A673 (cell line): ENCODE measurements around the gene SPECC1.

Experiments
- EZH2 ChIP-seq: fragments of 200-600 bp; sonication (generic); IDR thresholded peaks from 2 replicates; pipeline ENCODE4 v1.6.1; 2017; ENCODE audit warnings: borderline replicate concordance, low read depth, mild to moderate bottlenecking, mixed read lengths, antibody characterized with exemption, low read length; ENCODE audit not compliant: poor library complexity, severe bottlenecking
- TF ChIP-seq, protein P1 (sequence below): fragments of 300-800, 200-600 bp; sonication (generic); conservative IDR thresholded peaks from 2 replicates; pipeline ENCODE4 v1.5.1; 2017; ENCODE audit warnings: low read depth, mild to moderate bottlenecking, antibody characterized with exemption, low read length, moderate library complexity, mixed read lengths

DNA sequence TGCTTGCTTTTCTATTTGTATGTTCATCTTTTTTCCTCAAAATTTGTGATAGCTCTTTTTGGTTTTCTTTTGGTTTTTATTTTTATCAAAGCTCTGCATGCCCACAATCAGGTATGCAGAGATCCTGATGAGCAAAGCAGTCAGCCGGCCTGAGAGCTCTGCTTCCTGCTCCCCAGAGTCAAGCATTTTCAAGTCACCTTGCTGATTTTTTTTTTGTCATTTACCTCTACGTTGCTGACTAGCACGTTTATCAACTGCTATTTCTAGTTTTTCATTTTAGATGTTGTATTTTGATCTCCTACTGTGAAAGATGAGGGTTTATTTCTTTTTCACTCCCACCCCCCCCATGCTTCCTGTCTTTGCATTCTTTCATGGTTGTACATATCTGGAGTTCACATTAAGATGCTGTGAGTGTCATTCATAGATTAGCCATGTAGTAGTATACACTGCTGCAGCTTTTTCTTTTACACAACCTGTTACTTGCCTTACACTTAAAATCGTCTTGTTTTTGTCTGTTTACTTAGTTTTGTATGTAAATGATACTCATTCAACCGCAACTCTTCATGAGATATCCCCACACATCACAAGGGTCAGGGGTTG is 262.0 kb downstream of the SPECC1 start:
- TF ChIP-seq, protein P1, sequence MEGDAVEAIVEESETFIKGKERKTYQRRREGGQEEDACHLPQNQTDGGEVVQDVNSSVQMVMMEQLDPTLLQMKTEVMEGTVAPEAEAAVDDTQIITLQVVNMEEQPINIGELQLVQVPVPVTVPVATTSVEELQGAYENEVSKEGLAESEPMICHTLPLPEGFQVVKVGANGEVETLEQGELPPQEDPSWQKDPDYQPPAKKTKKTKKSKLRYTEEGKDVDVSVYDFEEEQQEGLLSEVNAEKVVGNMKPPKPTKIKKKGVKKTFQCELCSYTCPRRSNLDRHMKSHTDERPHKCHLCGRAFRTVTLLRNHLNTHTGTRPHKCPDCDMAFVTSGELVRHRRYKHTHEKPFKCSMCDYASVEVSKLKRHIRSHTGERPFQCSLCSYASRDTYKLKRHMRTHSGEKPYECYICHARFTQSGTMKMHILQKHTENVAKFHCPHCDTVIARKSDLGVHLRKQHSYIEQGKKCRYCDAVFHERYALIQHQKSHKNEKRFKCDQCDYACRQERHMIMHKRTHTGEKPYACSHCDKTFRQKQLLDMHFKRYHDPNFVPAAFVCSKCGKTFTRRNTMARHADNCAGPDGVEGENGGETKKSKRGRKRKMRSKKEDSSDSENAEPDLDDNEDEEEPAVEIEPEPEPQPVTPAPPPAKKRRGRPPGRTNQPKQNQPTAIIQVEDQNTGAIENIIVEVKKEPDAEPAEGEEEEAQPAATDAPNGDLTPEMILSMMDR = no peak
- TF ChIP-seq EZH2 = no peak
